GM12891 (cell line): ENCODE results near the gene IMP3.

Experiments used
- POLR2A ChIP-seq: IDR thresholded peaks from 2 replicates; pipeline ENCODE4 v1.6.1; 2011; ENCODE audit warnings: low read depth, low read length, control low read depth
- POLR2AphosphoS5 ChIP-seq: IDR thresholded peaks from 2 replicates; pipeline ENCODE4 v1.6.1; 2011; ENCODE audit warnings: low read depth, low read length, control low read depth
- SPI1 ChIP-seq: IDR thresholded peaks from 2 replicates; pipeline ENCODE4 v1.6.1; 2011; ENCODE audit warnings: low read depth, low read length, control low read depth
- TAF1 ChIP-seq: IDR thresholded peaks from 2 replicates; pipeline ENCODE4 v1.6.1; 2011; ENCODE audit warnings: low read depth, low read length, control low read depth

DNA sequence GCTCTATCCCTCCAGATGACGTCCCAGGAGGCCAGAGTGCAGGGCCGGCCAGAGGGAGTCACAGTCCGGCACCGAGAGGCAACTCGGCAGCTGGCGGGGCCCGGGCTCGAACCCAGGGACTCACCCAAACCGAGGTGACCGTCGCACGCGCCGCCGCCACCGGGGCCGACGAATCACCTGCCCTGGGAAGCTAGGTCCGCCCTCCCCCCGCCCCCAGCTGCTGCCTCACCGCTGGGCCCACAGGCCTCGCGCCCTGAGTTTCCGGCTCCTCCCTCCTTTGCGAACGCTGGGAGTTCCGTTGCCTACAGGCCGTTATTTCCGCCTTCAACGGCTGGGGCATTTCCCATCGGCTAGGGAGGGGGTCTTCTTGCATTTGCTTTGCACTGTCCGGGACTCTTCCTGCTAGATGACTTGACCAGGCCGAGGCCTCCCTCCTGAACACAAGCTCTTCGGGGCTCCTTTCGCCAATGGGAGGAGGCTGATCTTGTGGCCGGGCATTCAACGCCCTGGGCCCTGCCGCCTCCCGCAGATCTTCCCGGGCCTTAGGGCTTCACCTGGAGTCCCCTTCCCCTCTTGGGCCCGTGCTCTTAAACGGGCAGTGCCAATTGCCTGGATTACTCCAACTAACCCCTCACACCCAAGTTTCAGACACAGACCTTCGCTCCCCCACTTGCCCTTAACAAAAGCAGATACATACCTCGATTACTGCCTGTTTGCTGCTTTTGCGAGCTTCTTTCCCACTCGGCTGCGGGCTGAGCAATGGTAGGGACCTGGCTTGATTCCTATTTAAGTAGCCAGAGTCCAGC, 14.3 kb downstream of the IMP3 start, which contains the start of gene SNUPN:
- TF ChIP-seq POLR2AphosphoS5 (peak; percentile 66; the same call in 1 of the 2 replicates), POLR2A (no peak; the same call in 1 of the 2 replicates), SPI1 (no peak), TAF1 (peak; percentile 54; the same call in 1 of the 2 replicates)
